Upper lobe of right lung (tissue), 1 donor: ENCODE data around the gene MAFF. TPM values are rescaled to one million over a fixed set of nuclear protein-coding genes. Genes with fewer than 3 reads are reported as not detected.

ENCODE experiments used
- ATAC-seq: fragments of 200-7000 bp; cut with Tn5 transposase; one replicate; pipeline ENCODE4 v1.9.1; 2020; ENCODE audit warnings: mild to moderate bottlenecking, moderate library complexity
- DNase-seq: peaks from one replicate; pipeline ENCODE4 v3.0.0-alpha.2; 2020
- H3K27ac ChIP-seq: fragments of 200-600 bp; one replicate; pipeline ENCODE4 v1.8.0; 2022
- H3K27me3 ChIP-seq: fragments of 200-600 bp; one replicate; pipeline ENCODE4 v1.8.0; 2022; ENCODE audit warnings: mild to moderate bottlenecking
- H3K36me3 ChIP-seq: fragments of 200-600 bp; one replicate; pipeline ENCODE4 v1.8.0; 2022
- H3K4me1 ChIP-seq: fragments of 200-600 bp; one replicate; pipeline ENCODE4 v1.8.0; 2022
- H3K4me3 ChIP-seq: fragments of 200-600 bp; one replicate; pipeline ENCODE4 v1.8.0; 2022; ENCODE audit warnings: mild to moderate bottlenecking
- H3K9me3 ChIP-seq: fragments of 200-600 bp; one replicate; pipeline ENCODE4 v1.8.0; 2022
- CTCF ChIP-seq: fragments of 200-600 bp; IDR thresholded peaks from one replicate; pipeline ENCODE4 v1.8.0; 2022; ENCODE audit warnings: antibody characterized with exemption
- intact Hi-C: fragments of 100-400 bp; cut with DNase I; formaldehyde crosslinking; loops from one replicate; pipeline ENCODE4 v1.11.0; 2022
- total RNA-seq: library from RNA; stranded (reverse); fragmentation: NEBNext Ultra II Directional; extraction: Animal tissue kit (Norgen Biotek cat#: 25700); gene quantifications from one replicate; pipeline ENCODE4 v1.2.1, GENCODE V29; 2021
- donor health status: DM: no; HTN: yes; CAD: no; lungs with severe emphysema.

MAFF gene
- total RNA-seq, 1 donor from 2014 or later: 48.9 TPM

GRCh38 chr22:38259370-38259769 lies 57.6 kb downstream of the MAFF start:
- H3K27me3 ChIP-seq: no peaks in the 10 kb centered on the region
- DNase-seq: no peak
- peak overlapping the region; percentile 55 for H3K27ac ChIP-seq
- no peaks in the 10 kb centered on the region for H3K9me3 ChIP-seq
- ATAC-seq: no peak
- H3K4me1 ChIP-seq: peaks cover 55% of the 10 kb centered on the region
- TF ChIP-seq CTCF: no peak
- H3K36me3 ChIP-seq: peaks cover 7% of the 10 kb centered on the region
- intact Hi-C loops: no loop called here
- no peak overlapping the region for H3K4me3 ChIP-seq

- ATAC-seq: no peak
- DNase-seq: no peak
- peak overlapping the region; percentile 12 for H3K4me3 ChIP-seq
- intact Hi-C loops: no loop called here
- peaks cover 58% of the 10 kb centered on the region for H3K4me1 ChIP-seq
- H3K9me3 ChIP-seq: no peaks in the 10 kb centered on the region
- H3K27ac ChIP-seq: peak overlapping the region; percentile 70
- H3K27me3 ChIP-seq: no peaks in the 10 kb centered on the region
- peaks cover 7% of the 10 kb centered on the region for H3K36me3 ChIP-seq
- peak; percentile 22 for TF ChIP-seq CTCF
Measured at GRCh38 chr22:38260761-38261681, 59.2 kb downstream of the MAFF start.

GRCh38 chr22:38262051-38262795 lies 60.4 kb downstream of the MAFF start:
- no peak overlapping the region for H3K27ac ChIP-seq
- H3K4me3 ChIP-seq: no peak overlapping the region
- no peaks in the 10 kb centered on the region for H3K27me3 ChIP-seq
- peak; percentile 88 for DNase-seq
- H3K4me1 ChIP-seq: peaks cover 62% of the 10 kb centered on the region
- TF ChIP-seq CTCF: peak; percentile 66
- H3K9me3 ChIP-seq: no peaks in the 10 kb centered on the region
- H3K36me3 ChIP-seq: peaks cover 7% of the 10 kb centered on the region
- peak; percentile 86 for ATAC-seq
- intact Hi-C loops: no loop called here

- Histone ChIP-seq H3K4me1 (peaks cover 58% of the 10 kb centered on the region), H3K27ac (no peak overlapping the region), H3K27me3 (no peaks in the 10 kb centered on the region), H3K9me3 (no peaks in the 10 kb centered on the region), H3K4me3 (no peak overlapping the region), H3K36me3 (peaks cover 7% of the 10 kb centered on the region)
- no peak for TF ChIP-seq CTCF
- ATAC-seq (no peak), DNase-seq (no peak)
- intact Hi-C loops: no loop called here
Measured at GRCh38 chr22:38264322-38264843, 62.6 kb downstream of the MAFF start.

Other genes with a start within 250 kb of the MAFF start
- not detected for gene C22orf23, start 248.4 kb upstream of the MAFF start, total RNA-seq
- gene POLR2F, start 248.3 kb upstream of the MAFF start, total RNA-seq: 49.0 TPM
- gene SOX10, start 217.4 kb upstream of the MAFF start, total RNA-seq: not detected
- gene PICK1, start 144.6 kb upstream of the MAFF start, total RNA-seq: 31.8 TPM
- not detected for gene SLC16A8, start 117.8 kb upstream of the MAFF start, total RNA-seq
- gene BAIAP2L2, start 91.3 kb upstream of the MAFF start, total RNA-seq: 0.29 TPM
- gene PLA2G6, start 20.2 kb upstream of the MAFF start, total RNA-seq: 52.4 TPM
- gene TMEM184B, start 71.0 kb downstream of the MAFF start, total RNA-seq: 79.2 TPM
- gene CSNK1E, start 115.4 kb downstream of the MAFF start, total RNA-seq: 115 TPM